Trophoblast cell (in vitro differentiated cells and primary cell): ENCODE results near the gene FOSB.

Experiments
- DNase-seq, 2 donors: peaks; one replicate each; pipeline ENCODE4 v3.0.0-alpha.2; 2016
- H2AFZ ChIP-seq: 2 replicates; pipeline ENCODE4 v1.6.1; 2013; ENCODE audit warnings: low read length, moderate library complexity, mild to moderate bottlenecking; ENCODE audit not compliant: insufficient read depth, poor library complexity
- H2AK5ac ChIP-seq: 2 replicates; pipeline ENCODE4 v1.6.1; 2013; ENCODE audit warnings: mild to moderate bottlenecking, low read length
- H2BK120ac ChIP-seq: 2 replicates; pipeline ENCODE4 v1.6.1; 2013; ENCODE audit warnings: low read length, mild to moderate bottlenecking, moderate library complexity; ENCODE audit not compliant: insufficient read depth, poor library complexity
- H2BK12ac ChIP-seq: 2 replicates; pipeline ENCODE4 v1.6.1; 2013; ENCODE audit warnings: mild to moderate bottlenecking, low read length, moderate library complexity
- H2BK5ac ChIP-seq: 2 replicates; pipeline ENCODE4 v1.6.1; 2013; ENCODE audit warnings: low read length, low read depth, moderate library complexity, mild to moderate bottlenecking; ENCODE audit not compliant: poor library complexity
- H3K14ac ChIP-seq: 2 replicates; pipeline ENCODE4 v1.6.1; 2013; ENCODE audit warnings: mild to moderate bottlenecking, low read length
- H3K18ac ChIP-seq: 2 replicates; pipeline ENCODE4 v1.6.1; 2013; ENCODE audit warnings: mild to moderate bottlenecking, low read length
- H3K23ac ChIP-seq: 2 replicates; pipeline ENCODE4 v1.6.1; 2013; ENCODE audit warnings: low read length
- H3K27ac ChIP-seq: 2 replicates; pipeline ENCODE4 v1.5.1; 2013; ENCODE audit warnings: low read depth, mild to moderate bottlenecking, inconsistent platforms, low read length, moderate library complexity
- H3K27me3 ChIP-seq: 2 replicates; pipeline ENCODE4 v1.6.1; 2013; ENCODE audit warnings: inconsistent platforms, mild to moderate bottlenecking, low read length, moderate library complexity; ENCODE audit not compliant: insufficient read depth
- H3K36me3 ChIP-seq, 2 experiments: 1 replicate in 1 of 2; 2 replicates in 1 of 2; pipeline ENCODE4 v1.6.1; 2013; ENCODE audit warnings: low read length in 2 of 2, mild to moderate bottlenecking in 2 of 2, moderate library complexity in 1 of 2; ENCODE audit not compliant: insufficient read depth in 2 of 2, control insufficient read depth in 1 of 2
- H3K4ac ChIP-seq: 2 replicates; pipeline ENCODE4 v1.6.1; 2013; ENCODE audit warnings: low read depth, mild to moderate bottlenecking, low read length, moderate library complexity
- H3K4me1 ChIP-seq, 2 experiments: 1 replicate in 1 of 2; 2 replicates in 1 of 2; pipeline ENCODE4 v1.6.1; 2013; ENCODE audit warnings: low read length in 2 of 2, mild to moderate bottlenecking in 2 of 2, moderate library complexity in 1 of 2; ENCODE audit not compliant: insufficient read depth in 2 of 2, control insufficient read depth in 1 of 2
- H3K4me2 ChIP-seq: 2 replicates; pipeline ENCODE4 v1.6.1; 2013; ENCODE audit warnings: inconsistent platforms, mild to moderate bottlenecking, low read length, moderate library complexity
- H3K4me3 ChIP-seq: 2 replicates; pipeline ENCODE4 v1.5.1; 2013; ENCODE audit warnings: mild to moderate bottlenecking, low read depth, low read length, inconsistent platforms
- H3K79me1 ChIP-seq: one replicate; pipeline ENCODE4 v1.6.1; 2013; ENCODE audit warnings: low read length
- H3K79me2 ChIP-seq: 2 replicates; pipeline ENCODE4 v1.6.1; 2013; ENCODE audit warnings: low read length, mild to moderate bottlenecking; ENCODE audit not compliant: control insufficient read depth, insufficient read depth, poor library complexity
- H3K9ac ChIP-seq: 2 replicates; pipeline ENCODE4 v1.6.1; 2013; ENCODE audit warnings: mild to moderate bottlenecking, low read length
- H3K9me3 ChIP-seq: 2 replicates; pipeline ENCODE4 v1.6.1; 2013; ENCODE audit warnings: low read depth, mild to moderate bottlenecking, control low read depth, inconsistent platforms, low read length; ENCODE audit not compliant: insufficient read depth
- H4K12ac ChIP-seq: 2 replicates; pipeline ENCODE4 v1.6.1; 2013; ENCODE audit warnings: low read depth, mild to moderate bottlenecking, low read length, moderate library complexity
- H4K8ac ChIP-seq: 2 replicates; pipeline ENCODE4 v1.6.1; 2013; ENCODE audit warnings: low read depth, mild to moderate bottlenecking, low read length, moderate library complexity
- H4K91ac ChIP-seq: one replicate; pipeline ENCODE4 v1.6.1; 2013; ENCODE audit warnings: low read depth, mild to moderate bottlenecking, low read length, moderate library complexity
- WGBS: extraction: QIAGEN DNeasy Blood & Tissue Kit; methylation state at CpG from one replicate; pipeline ENCODE4 v1.1.7; 2013; ENCODE audit warnings: missing lambda C conversion rate; ENCODE audit not compliant: insufficient read length, insufficient coverage; ENCODE audit errors: extremely low coverage; 5-methylcytosine and 5-hydroxymethylcytosine counted together

The FOSB gene

GRCh38 chr19:45503909-45504308 lies 36.1 kb downstream of the FOSB start:
- no peak overlapping the region for H3K9ac ChIP-seq
- H4K8ac ChIP-seq = no peak overlapping the region
- H2BK120ac ChIP-seq = no peak overlapping the region
- H3K14ac ChIP-seq = no peak overlapping the region
- no peak overlapping the region for H2BK12ac ChIP-seq
- H2AK5ac ChIP-seq = no peak overlapping the region
- no peak overlapping the region for H3K4me3 ChIP-seq
- no peak overlapping the region for H3K4ac ChIP-seq
- H3K36me3 ChIP-seq = no peaks in the 10 kb centered on the region
- no peak overlapping the region for H4K91ac ChIP-seq
- H3K27me3 ChIP-seq = peaks cover 8% of the 10 kb centered on the region
- no peak overlapping the region for H3K27ac ChIP-seq
- DNase-seq = no peak
- H3K9me3 ChIP-seq = peaks cover 4% of the 10 kb centered on the region
- H4K12ac ChIP-seq = no peak overlapping the region
- H2AFZ ChIP-seq = no peak overlapping the region
- no peak overlapping the region for H3K23ac ChIP-seq
- H3K4me2 ChIP-seq = no peak overlapping the region
- H3K79me2 ChIP-seq = peaks cover 17% of the 10 kb centered on the region
- WGBS = no CpG with 5 or more reads among the region's 9 CpGs
- H2BK5ac ChIP-seq = no peak overlapping the region
- H3K4me1 ChIP-seq = peaks cover 13 to 15% of the 10 kb centered on the region in 2 experiments
- no peak overlapping the region for H3K18ac ChIP-seq
- H3K79me1 ChIP-seq = peaks cover 24% of the 10 kb centered on the region

DNA sequence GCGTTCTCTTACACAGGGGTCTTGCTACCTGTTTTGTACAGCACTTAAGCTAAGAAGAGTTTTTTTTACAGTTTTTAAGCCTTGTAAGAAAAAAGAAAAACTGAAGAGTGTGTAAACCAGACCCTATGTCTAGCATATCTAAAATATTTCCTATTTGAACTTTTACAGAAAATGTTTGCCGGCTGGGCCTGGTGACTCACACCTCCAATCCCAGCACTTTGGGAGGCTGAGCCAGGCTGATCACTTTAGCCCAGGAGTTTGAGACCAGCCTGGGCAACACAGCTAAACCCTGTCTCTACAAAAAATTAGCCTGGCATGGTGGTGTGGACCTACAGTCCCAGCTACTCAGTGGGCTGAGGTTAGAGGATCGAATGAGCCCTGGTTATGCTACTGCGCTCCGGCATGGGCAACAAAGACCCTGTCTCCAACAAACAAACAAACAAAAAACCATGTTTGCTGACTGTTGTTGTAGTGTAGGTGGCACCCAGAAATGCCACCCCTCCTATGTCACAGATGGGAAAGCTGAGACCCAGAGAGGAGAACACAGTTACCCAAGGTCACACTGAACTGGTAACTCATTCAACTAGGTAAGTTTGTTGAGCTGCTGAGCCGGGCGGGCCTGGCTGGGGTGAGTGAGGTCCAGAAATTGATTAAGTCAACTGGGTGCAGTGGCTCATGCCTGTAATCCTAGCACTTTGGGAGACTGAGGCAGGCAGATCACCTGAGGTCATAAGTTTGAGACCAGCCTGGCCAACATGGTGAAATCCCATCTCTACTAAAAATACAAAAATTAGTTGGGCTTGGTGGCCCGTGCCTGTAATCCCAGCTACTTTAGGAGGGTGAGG lies 37.6 kb downstream of the FOSB start:
- Histone ChIP-seq H4K91ac (peak overlapping the region; percentile 23), H3K79me1 (peaks cover 30% of the 10 kb centered on the region), H3K4me3 (no peak overlapping the region), H2BK5ac (peak overlapping the region; percentile 0), H2BK120ac (peak overlapping the region; percentile 12), H3K9me3 (no peaks in the 10 kb centered on the region), H4K12ac (no peak overlapping the region), H3K27ac (peak overlapping the region; percentile 23), H3K14ac (no peak overlapping the region), H3K79me2 (peaks cover 28% of the 10 kb centered on the region), H3K23ac (no peak overlapping the region), H3K27me3 (no peaks in the 10 kb centered on the region), H3K36me3 (peaks cover 4 to 5% of the 10 kb centered on the region in 2 experiments), H3K4me1 (peaks cover 12 to 13% of the 10 kb centered on the region in 2 experiments), H2AK5ac (peak overlapping the region; percentile 27), H4K8ac (no peak overlapping the region), H3K4ac (no peak overlapping the region), H3K9ac (no peak overlapping the region), H2BK12ac (peak overlapping the region; percentile 6), H3K18ac (no peak overlapping the region), H2AFZ (no peak overlapping the region), H3K4me2 (no peak overlapping the region)
- no CpG with 5 or more reads among the region's 8 CpGs for WGBS
- DNase-seq = peak; percentile 58 to 72

- peak overlapping the region; percentile 14 for H2AFZ ChIP-seq
- WGBS = no CpG with 5 or more reads among the region's 5 CpGs
- peak overlapping the region; percentile 11 for H3K14ac ChIP-seq
- no peak for DNase-seq
- H4K91ac ChIP-seq = peak overlapping the region; percentile 22
- no peaks in the 10 kb centered on the region for H3K27me3 ChIP-seq
- H2AK5ac ChIP-seq = peak overlapping the region; percentile 72
- peak overlapping the region; percentile 7 for H3K4ac ChIP-seq
- H2BK120ac ChIP-seq = peak overlapping the region; percentile 13
- H3K23ac ChIP-seq = no peak overlapping the region
- peak overlapping the region; percentile 79 for H2BK12ac ChIP-seq
- H3K4me1 ChIP-seq = peaks cover 12 to 13% of the 10 kb centered on the region in 2 experiments
- H3K9me3 ChIP-seq = no peaks in the 10 kb centered on the region
- peaks cover 31% of the 10 kb centered on the region for H3K79me2 ChIP-seq
- H3K36me3 ChIP-seq = peaks cover 4 to 8% of the 10 kb centered on the region in 2 experiments
- H3K79me1 ChIP-seq = peaks cover 30% of the 10 kb centered on the region
- no peak overlapping the region for H3K9ac ChIP-seq
- H3K4me2 ChIP-seq = peak overlapping the region; percentile 71
- H3K27ac ChIP-seq = peak overlapping the region; percentile 95
- H3K4me3 ChIP-seq = no peak overlapping the region
- H2BK5ac ChIP-seq = peak overlapping the region; percentile 49
- peak overlapping the region; percentile 16 for H3K18ac ChIP-seq
- peak overlapping the region; percentile 8 for H4K8ac ChIP-seq
- peak overlapping the region; percentile 82 for H4K12ac ChIP-seq
Measured at GRCh38 chr19:45505996-45506245, 38.1 kb downstream of the FOSB start.

- H3K23ac ChIP-seq = no peak overlapping the region
- peak overlapping the region; percentile 94 for H3K4me3 ChIP-seq
- peak overlapping the region; percentile 72 for H2AK5ac ChIP-seq
- H3K79me1 ChIP-seq = peaks cover 30% of the 10 kb centered on the region
- DNase-seq = peak; percentile 97 to 99
- H3K9me3 ChIP-seq = no peaks in the 10 kb centered on the region
- peaks cover 7 to 10% of the 10 kb centered on the region in 2 experiments for H3K36me3 ChIP-seq
- peak overlapping the region; percentile 79 for H2BK12ac ChIP-seq
- peaks cover 12 to 13% of the 10 kb centered on the region in 2 experiments for H3K4me1 ChIP-seq
- peak overlapping the region; percentile 89 for H4K91ac ChIP-seq
- H3K27me3 ChIP-seq = no peaks in the 10 kb centered on the region
- peak overlapping the region; percentile 79 for H4K8ac ChIP-seq
- H3K27ac ChIP-seq = peak overlapping the region; percentile 95
- WGBS = no CpG with 5 or more reads among the region's 47 CpGs
- peak overlapping the region; percentile 97 for H3K14ac ChIP-seq
- H2BK120ac ChIP-seq = peak overlapping the region; percentile 96
- H4K12ac ChIP-seq = peak overlapping the region; percentile 85
- peak overlapping the region; percentile 86 for H3K4me2 ChIP-seq
- peak overlapping the region; percentile 82 for H3K9ac ChIP-seq
- peak overlapping the region; percentile 74 for H3K18ac ChIP-seq
- H2BK5ac ChIP-seq = peak overlapping the region; percentile 95
- H3K79me2 ChIP-seq = peaks cover 35% of the 10 kb centered on the region
- H2AFZ ChIP-seq = peak overlapping the region; percentile 86
- H3K4ac ChIP-seq = peak overlapping the region; percentile 7
Measured at GRCh38 chr19:45506246-45506988, 38.6 kb downstream of the FOSB start.
